B cell (primary cell): ENCODE results near the gene CAMTA1. TPM values are rescaled to one million over a fixed set of nuclear protein-coding genes. Genes with fewer than 3 reads are reported as not detected.

ENCODE experiments used
- ATAC-seq: fragments of 200-7000 bp; cut with Tn5 transposase; one replicate; pipeline ENCODE4 v1.10.0; 2021; ENCODE audit warnings: low read depth, mild to moderate bottlenecking, moderate number of reproducible peaks, moderate library complexity
- CTCF ChIA-PET: fragments of 350-600 bp; sonication (Branson Sonifier 250); formaldehyde crosslinking; loops from one replicate; lab custom pipeline; 2021; ENCODE audit warnings: antibody characterized with exemption, inconsistent platforms; lab: Charles Lee
- POLR2A ChIA-PET: fragments of 350-600 bp; sonication (Branson Sonifier 250); formaldehyde crosslinking; loops from one replicate; lab custom pipeline; 2021; ENCODE audit warnings: antibody characterized with exemption; lab: Charles Lee
- DNase-seq: peaks from one replicate; pipeline ENCODE4 v3.0.0; 2013
- H2AFZ ChIP-seq: 2 replicates; pipeline ENCODE4 v1.6.1; 2012; ENCODE audit warnings: mild to moderate bottlenecking, low read depth, low read length; ENCODE audit not compliant: insufficient read depth, poor library complexity, severe bottlenecking
- H3K27ac ChIP-seq, 2 donors: 1 replicate in 1 of 2; 2 replicates in 1 of 2; pipeline ENCODE4 v1.5.1; 2012 to 2013; ENCODE audit warnings: low read length in 2 of 2, mild to moderate bottlenecking in 2 of 2, moderate library complexity in 1 of 2
- H3K27me3 ChIP-seq, 4 experiments: fragments of 200-600 bp in 1 of 4; sonication (generic) in 1 of 4; replicated peaks in 1 of 4; 1 replicate in 2 of 4; 2 replicates in 2 of 4; pipeline versions ENCODE4 v1.6.1 to v1.7.0; 2013 to 2016; ENCODE audit warnings: low read length in 3 of 4, mild to moderate bottlenecking in 2 of 4, mixed read lengths in 1 of 4, moderate library complexity in 1 of 4; ENCODE audit not compliant: insufficient read depth in 4 of 4, control insufficient read depth in 3 of 4; ENCODE audit errors: control extremely low read depth in 1 of 4
- H3K36me3 ChIP-seq, 2 experiments: replicated peaks in 1 of 2; 1 replicate in 1 of 2; 2 replicates in 1 of 2; pipeline versions ENCODE4 v1.6.1 to v1.7.1; 2013; ENCODE audit warnings: low read length in 1 of 2; ENCODE audit not compliant: insufficient read depth in 2 of 2, control insufficient read depth in 1 of 2; ENCODE audit errors: control extremely low read depth in 1 of 2, extremely low read depth in 1 of 2
- H3K4me1 ChIP-seq, 2 donors: fragments of 200-600 bp in 1 of 2; sonication (generic) in 1 of 2; 1 replicate in 1 of 2; 2 replicates in 1 of 2; pipeline versions ENCODE4 v1.5.1 to v1.6.1; 2013 to 2017; ENCODE audit warnings: low read length in 2 of 2; ENCODE audit not compliant: control insufficient read depth in 2 of 2, insufficient read depth in 2 of 2
- H3K4me2 ChIP-seq: replicated peaks from 2 replicates; pipeline ENCODE3; 2012; ENCODE audit warnings: mild to moderate bottlenecking, low read depth, low read length; ENCODE audit not compliant: poor library complexity, severe bottlenecking
- H3K4me3 ChIP-seq, 5 experiments: fragments of 200-600 bp in 1 of 5; sonication (generic) in 1 of 5; 1 replicate in 3 of 5; 2 replicates in 2 of 5; pipeline versions ENCODE4 v1.5.1 to v1.7.0; 2011 to 2016; ENCODE audit warnings: low read length in 4 of 5, mild to moderate bottlenecking in 4 of 5, low read depth in 2 of 5, control low read depth in 1 of 5, moderate library complexity in 1 of 5; ENCODE audit not compliant: insufficient read depth in 1 of 5; ENCODE audit errors: control extremely low read depth in 1 of 5, extremely low read depth in 1 of 5
- H3K79me2 ChIP-seq: fragments of 200-600 bp; sonication (generic); one replicate; pipeline ENCODE4 v1.6.0; 2016; ENCODE audit warnings: low read length; ENCODE audit not compliant: control insufficient read depth, insufficient read depth
- H3K9ac ChIP-seq: fragments of 200-600 bp; sonication (generic); 2 replicates; pipeline ENCODE4 v1.6.1; 2017; ENCODE audit warnings: mild to moderate bottlenecking, low read length, moderate library complexity
- H3K9me3 ChIP-seq, 3 donors: one replicate each; pipeline versions ENCODE4 v1.6.1 to v1.7.1; 2013; ENCODE audit warnings: low read length in 2 of 3; ENCODE audit not compliant: control insufficient read depth in 2 of 3, insufficient read depth in 1 of 3; ENCODE audit errors: control extremely low read depth in 1 of 3
- H4K20me1 ChIP-seq: 2 replicates; pipeline ENCODE4 v1.6.0; 2012; ENCODE audit warnings: mild to moderate bottlenecking, low read length; ENCODE audit not compliant: insufficient read depth, control insufficient read depth, poor library complexity, severe bottlenecking
- H3K27ac Mint-ChIP-seq: one replicate; pipeline ENCODE4 v1.8.0; 2021; ENCODE audit warnings: mixed read lengths
- H3K27me3 Mint-ChIP-seq: one replicate; pipeline ENCODE4 v1.8.0; 2021; ENCODE audit warnings: mixed read lengths
- H3K4me1 Mint-ChIP-seq: one replicate; pipeline ENCODE4 v1.8.0; 2021; ENCODE audit warnings: mixed read lengths
- H3K4me3 Mint-ChIP-seq: one replicate; pipeline ENCODE4 v1.8.0; 2021; ENCODE audit warnings: mixed read lengths
- H3K9me3 Mint-ChIP-seq: one replicate; pipeline ENCODE4 v1.8.0; 2022; ENCODE audit warnings: mixed read lengths; ENCODE audit not compliant: insufficient read depth
- CTCF ChIP-seq: fragments of 200-600 bp; IDR thresholded peaks from one replicate; pipeline ENCODE4 v1.8.0; 2022; ENCODE audit warnings: antibody characterized with exemption, mild to moderate bottlenecking
- EZH2 ChIP-seq: IDR thresholded peaks from 2 replicates; pipeline ENCODE4 v1.6.1; 2012; ENCODE audit warnings: borderline replicate concordance, low read depth, mild to moderate bottlenecking, moderate library complexity, low read length; ENCODE audit not compliant: insufficient read depth, poor library complexity, severe bottlenecking
- WGBS: methylation state at CpG from one replicate; pipeline ENCODE4 v1.1.5; 2013; ENCODE audit warnings: missing lambda C conversion rate; ENCODE audit not compliant: insufficient coverage; 5-methylcytosine and 5-hydroxymethylcytosine counted together
- intact Hi-C: fragments of 100-400 bp; cut with micrococcal nuclease; formaldehyde crosslinking; loops from one replicate; pipeline ENCODE4 v1.10.0; 2022
- polyA plus RNA-seq: library from polyadenylated mRNA; depleted of rRNA; stranded (reverse); fragments of >200 nt; gene quantifications from 2 replicates; pipeline ENCODE4 v1.2.3, GENCODE V29; 2012
- total RNA-seq, 2 donors: library from RNA; stranded (reverse); fragments of 120-200 nt in 1 of 2; gene quantifications; 1 replicate in 1 of 2; 2 replicates in 1 of 2; pipeline versions ENCODE4 v1.2.3 to v1.2.4, GENCODE V29; 2013 to 2022

CAMTA1 gene
- total and polyA plus RNA-seq, 2 donors (not counting 1 experiment from before 2014, with no cell fraction given) = 42.2 to 45.7 TPM

GRCh38 chr1:7588457-7588827 lies 803.2 kb downstream of the CAMTA1 start:
- 75% methylated on average over 6 of the region's 7 CpGs for WGBS
- ChIA-PET CTCF (no interaction called here), POLR2A (no interaction called here)
- Histone ChIP-seq H2AFZ (no peak overlapping the region), H3K4me2 (no peak overlapping the region), H3K4me1 (no peaks in the 10 kb centered on the region), H3K27ac (no peak overlapping the region), H3K36me3 (no peaks in the 10 kb centered on the region), H3K4me3 (no peak overlapping the region), H3K79me2 (no peaks in the 10 kb centered on the region), H3K9me3 (no peaks in the 10 kb centered on the region), H3K27me3 (no peaks in the 10 kb centered on the region), H3K9ac (no peak overlapping the region), H4K20me1 (no peaks in the 10 kb centered on the region)
- Mint-ChIP-seq H3K4me3 (no peak overlapping the region), H3K27ac (no peak overlapping the region), H3K27me3 (peaks cover 6% of the 10 kb centered on the region), H3K9me3 (no peaks in the 10 kb centered on the region), H3K4me1 (no peaks in the 10 kb centered on the region)
- DNase-seq (no peak), ATAC-seq (no peak)
- TF ChIP-seq EZH2 (no peak), CTCF (no peak)
- intact Hi-C loops = no loop called here

- no peaks in the 10 kb centered on the region for H3K27me3 ChIP-seq
- ChIA-PET POLR2A (no interaction called here), CTCF (no interaction called here)
- no peak overlapping the region for H2AFZ ChIP-seq
- H3K4me2 ChIP-seq = no peak overlapping the region
- Mint-ChIP-seq H3K4me1 (no peaks in the 10 kb centered on the region), H3K27ac (no peak overlapping the region), H3K9me3 (no peaks in the 10 kb centered on the region), H3K27me3 (peaks cover 3% of the 10 kb centered on the region), H3K4me3 (no peak overlapping the region)
- H3K9me3 ChIP-seq = no peaks in the 10 kb centered on the region
- intact Hi-C loops = no loop called here
- no peaks in the 10 kb centered on the region for H3K79me2 ChIP-seq
- no peaks in the 10 kb centered on the region for H3K4me1 ChIP-seq
- no peaks in the 10 kb centered on the region for H4K20me1 ChIP-seq
- TF ChIP-seq EZH2 (no peak), CTCF (no peak)
- no peak for DNase-seq
- H3K36me3 ChIP-seq = no peaks in the 10 kb centered on the region
- WGBS = 95% methylated on average over 12 of the region's 14 CpGs
- no peak for ATAC-seq
- no peak overlapping the region for H3K4me3 ChIP-seq
- no peak overlapping the region for H3K27ac ChIP-seq
- H3K9ac ChIP-seq = no peak overlapping the region
Measured at GRCh38 chr1:7589080-7589735, 804.0 kb downstream of the CAMTA1 start.
